Measurements from ENCODE around the gene TM9SF2.

DNA sequence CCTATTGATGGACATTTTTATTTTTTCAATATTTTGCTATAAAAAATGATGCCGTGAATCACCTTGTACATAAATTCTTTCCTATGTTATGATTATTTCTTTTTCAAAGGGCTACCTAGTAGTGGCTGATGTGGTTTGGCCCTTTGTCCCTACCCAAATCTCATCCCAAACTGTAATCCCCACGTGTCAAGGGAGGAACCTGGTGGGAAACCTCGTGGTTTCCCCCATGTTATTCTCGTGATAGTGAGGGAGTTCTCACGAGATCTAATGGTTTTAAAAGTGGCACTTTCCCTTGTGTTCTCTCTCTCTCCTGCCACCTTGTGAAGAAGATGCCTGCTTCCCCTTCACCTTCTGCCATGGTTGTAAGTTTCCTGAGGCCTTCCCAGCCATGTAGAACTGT, 94.9 kb downstream of the TM9SF2 start:
- TF ChIP-seq BHLHE40 (IDR thresholded peaks at IDR 0.05; ENCODE audit: borderline replicate concordance) (no peak), ZNF384 (IDR thresholded peaks at IDR 0.05) (no peak)

Data from HEK293T (cell line).